Fibroblast of lung (primary cell): ENCODE data around the gene MIPOL1. TPM values are rescaled to one million over a fixed set of nuclear protein-coding genes. Genes with fewer than 3 reads are reported as not detected.

Experiments
- DNase-seq, 2 donors: peaks; one replicate each; pipeline versions ENCODE4 v3.0.0 to v3.0.0-alpha.2; 2010; ENCODE audit warnings: low read depth in 2 of 2
- H2AFZ ChIP-seq: 2 replicates; pipeline ENCODE4 v1.5.1; 2012; ENCODE audit warnings: low read length, control low read depth, inconsistent platforms
- H3K27ac ChIP-seq: 2 replicates; pipeline ENCODE4 v1.5.1; 2011; ENCODE audit warnings: low read length, control low read depth; ENCODE audit not compliant: insufficient read depth
- H3K27me3 ChIP-seq: 2 replicates; pipeline ENCODE4 v1.5.1; 2011; ENCODE audit warnings: mild to moderate bottlenecking, low read length; ENCODE audit not compliant: control insufficient read depth, insufficient read depth
- H3K36me3 ChIP-seq: 2 replicates; pipeline ENCODE4 v1.5.1; 2011; ENCODE audit warnings: low read length; ENCODE audit not compliant: control insufficient read depth, insufficient read depth
- H3K4me1 ChIP-seq: 2 replicates; pipeline ENCODE4 v1.5.1; 2011; ENCODE audit warnings: low read length; ENCODE audit not compliant: control insufficient read depth, insufficient read depth; ENCODE audit errors: extremely low read depth
- H3K4me2 ChIP-seq: 2 replicates; pipeline ENCODE4 v1.5.1; 2011; ENCODE audit warnings: low read length, control low read depth; ENCODE audit not compliant: insufficient read depth; ENCODE audit errors: extremely low read depth
- H3K4me3 ChIP-seq, 4 experiments: fragments of 200-600 bp in 1 of 4; sonication (generic) in 1 of 4; replicated peaks in 1 of 4; 2 replicates each; pipeline ENCODE4 v1.5.1; 2011 to 2016; ENCODE audit warnings: low read length in 4 of 4, low read depth in 3 of 4, mild to moderate bottlenecking in 3 of 4, control low read depth in 2 of 4, inconsistent platforms in 1 of 4, mixed read lengths in 1 of 4; ENCODE audit not compliant: insufficient read depth in 1 of 4; ENCODE audit errors: control extremely low read depth in 1 of 4
- H3K79me2 ChIP-seq: 2 replicates; pipeline ENCODE4 v1.5.1; 2012; ENCODE audit warnings: mild to moderate bottlenecking, low read length, inconsistent platforms; ENCODE audit not compliant: control insufficient read depth, insufficient read depth
- H3K9ac ChIP-seq: 2 replicates; pipeline ENCODE4 v1.5.1; 2011; ENCODE audit warnings: mild to moderate bottlenecking, low read length, control low read depth; ENCODE audit not compliant: insufficient read depth
- H3K9me3 ChIP-seq: 2 replicates; pipeline ENCODE4 v1.5.1; 2012; ENCODE audit warnings: low read depth, low read length; ENCODE audit not compliant: control insufficient read depth, insufficient read depth
- H4K20me1 ChIP-seq: 2 replicates; pipeline ENCODE4 v1.5.1; 2011; ENCODE audit warnings: low read length; ENCODE audit not compliant: control insufficient read depth, insufficient read depth; ENCODE audit errors: extremely low read depth
- EZH2 ChIP-seq: IDR thresholded peaks from 2 replicates; pipeline ENCODE4 v1.5.1; 2012; ENCODE audit warnings: low read length, control low read depth, mild to moderate bottlenecking; ENCODE audit errors: missing control alignments
- polyA plus RNA-seq, 2 donors: library from polyadenylated mRNA; depleted of rRNA in 1 of 2; stranded (reverse) in 1 of 2; unstranded in 1 of 2; fragments of >200 nt; gene quantifications; 2 replicates each; pipeline ENCODE4 v1.2.1, GENCODE V29; 2011 to 2012; ENCODE audit warnings: missing spikeins in 1 of 2
- total RNA-seq: library from RNA; depleted of rRNA; stranded (reverse); fragments of >200 nt; gene quantifications from 2 replicates; pipeline ENCODE4 v1.2.1, GENCODE V29; 2014
- TF ChIP-seq, protein P1 (sequence below), 2 donors: IDR thresholded peaks in 1 of 2; conservative IDR thresholded peaks in 1 of 2; 1 replicate in 1 of 2; 2 replicates in 1 of 2; pipeline ENCODE4 v1.5.1; 2011 to 2012; ENCODE audit warnings: low read length in 2 of 2, control low read depth in 1 of 2, inconsistent platforms in 1 of 2, low read depth in 1 of 2, mild to moderate bottlenecking in 1 of 2

The MIPOL1 gene
- total and polyA plus RNA-seq, 2 donors (not counting 1 experiment from before 2014, with no cell fraction given), result 6.4 to 8.6 TPM

DNA sequence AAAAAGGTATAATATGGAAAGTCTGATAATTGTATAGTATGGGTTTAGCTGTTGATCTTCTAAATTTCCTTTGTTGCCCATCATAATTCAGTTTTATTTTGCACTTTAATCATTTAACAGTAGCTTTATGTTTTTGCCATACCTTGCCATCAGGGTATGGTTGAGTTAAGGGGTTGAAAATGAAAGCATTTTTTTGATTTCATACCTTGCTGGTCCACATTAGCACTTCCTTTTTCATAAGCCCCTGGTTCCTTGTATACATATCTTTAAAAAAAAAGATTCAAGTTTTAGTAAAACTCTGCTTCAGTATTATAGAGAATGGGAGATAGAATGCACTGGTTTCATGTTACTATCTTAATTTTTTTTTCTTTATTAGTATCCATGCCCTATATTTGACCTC is 71.1 kb downstream of the MIPOL1 start:
- H3K36me3 ChIP-seq, result no peaks in the 10 kb centered on the region
- DNase-seq, result no peak
- H4K20me1 ChIP-seq, result no peaks in the 10 kb centered on the region
- no peaks in the 10 kb centered on the region for H3K4me1 ChIP-seq
- no peak overlapping the region for H3K4me3 ChIP-seq
- TF ChIP-seq EZH2, result no peak
- TF ChIP-seq, protein P1, sequence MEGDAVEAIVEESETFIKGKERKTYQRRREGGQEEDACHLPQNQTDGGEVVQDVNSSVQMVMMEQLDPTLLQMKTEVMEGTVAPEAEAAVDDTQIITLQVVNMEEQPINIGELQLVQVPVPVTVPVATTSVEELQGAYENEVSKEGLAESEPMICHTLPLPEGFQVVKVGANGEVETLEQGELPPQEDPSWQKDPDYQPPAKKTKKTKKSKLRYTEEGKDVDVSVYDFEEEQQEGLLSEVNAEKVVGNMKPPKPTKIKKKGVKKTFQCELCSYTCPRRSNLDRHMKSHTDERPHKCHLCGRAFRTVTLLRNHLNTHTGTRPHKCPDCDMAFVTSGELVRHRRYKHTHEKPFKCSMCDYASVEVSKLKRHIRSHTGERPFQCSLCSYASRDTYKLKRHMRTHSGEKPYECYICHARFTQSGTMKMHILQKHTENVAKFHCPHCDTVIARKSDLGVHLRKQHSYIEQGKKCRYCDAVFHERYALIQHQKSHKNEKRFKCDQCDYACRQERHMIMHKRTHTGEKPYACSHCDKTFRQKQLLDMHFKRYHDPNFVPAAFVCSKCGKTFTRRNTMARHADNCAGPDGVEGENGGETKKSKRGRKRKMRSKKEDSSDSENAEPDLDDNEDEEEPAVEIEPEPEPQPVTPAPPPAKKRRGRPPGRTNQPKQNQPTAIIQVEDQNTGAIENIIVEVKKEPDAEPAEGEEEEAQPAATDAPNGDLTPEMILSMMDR (conservative IDR thresholded peaks at IDR 0.05 in 1 of 2, IDR thresholded peaks at IDR 0.05 in 1 of 2; ENCODE audit: low read depth in 1 of 2, low read length in 2 of 2), result no peak
- H2AFZ ChIP-seq, result no peak overlapping the region
- no peaks in the 10 kb centered on the region for H3K9me3 ChIP-seq
- no peaks in the 10 kb centered on the region for H3K79me2 ChIP-seq
- H3K27ac ChIP-seq, result no peak overlapping the region
- no peak overlapping the region for H3K4me2 ChIP-seq
- H3K9ac ChIP-seq, result no peak overlapping the region
- H3K27me3 ChIP-seq, result no peaks in the 10 kb centered on the region

DNA sequence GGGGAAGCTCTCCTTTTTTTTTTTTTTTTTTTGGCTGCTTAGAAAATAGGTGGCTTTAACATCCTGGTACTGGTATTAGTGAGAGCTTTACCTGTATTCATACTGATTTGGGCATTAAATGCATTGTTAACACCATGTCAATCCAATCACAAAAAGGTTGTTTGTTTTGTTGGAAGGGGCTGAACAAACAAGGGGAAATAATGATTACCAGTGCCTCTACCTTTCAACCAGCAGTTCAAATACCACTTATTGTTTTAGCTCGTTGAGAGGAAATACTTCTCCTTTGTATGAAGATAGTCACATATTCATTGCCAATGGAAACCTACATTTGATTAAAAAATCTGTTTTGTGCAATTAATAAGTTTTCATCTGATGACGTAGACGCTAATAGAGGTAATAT is 72.9 kb downstream of the MIPOL1 start:
- no peak overlapping the region for H3K4me2 ChIP-seq

DNA sequence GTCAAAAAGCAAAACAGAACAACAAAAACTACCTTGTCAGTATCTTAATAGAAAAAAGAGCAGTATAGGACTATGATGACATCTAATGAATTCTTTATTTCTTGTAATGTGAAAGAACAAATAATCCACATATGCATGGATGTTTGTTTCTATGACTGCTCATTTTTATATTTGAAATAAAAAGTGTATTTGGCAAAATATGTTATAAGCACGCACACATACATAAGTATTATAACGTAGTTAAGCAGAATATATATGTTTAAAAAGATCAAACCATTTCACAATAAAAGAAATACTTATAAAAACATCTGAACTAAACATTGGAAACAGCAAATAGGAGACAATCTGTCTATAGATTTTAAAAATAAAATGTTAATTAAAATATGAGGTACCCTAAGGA is 74.8 kb downstream of the MIPOL1 start:
- H3K9ac ChIP-seq, result no peak overlapping the region
- H3K27me3 ChIP-seq, result no peaks in the 10 kb centered on the region
- H2AFZ ChIP-seq, result no peak overlapping the region
- no peak for DNase-seq
- H3K9me3 ChIP-seq, result no peaks in the 10 kb centered on the region
- no peak overlapping the region for H3K4me3 ChIP-seq
- H3K4me2 ChIP-seq, result no peak overlapping the region
- H3K4me1 ChIP-seq, result no peaks in the 10 kb centered on the region
- TF ChIP-seq, protein P1 (conservative IDR thresholded peaks at IDR 0.05 in 1 of 2, IDR thresholded peaks at IDR 0.05 in 1 of 2; ENCODE audit: low read depth in 1 of 2, low read length in 2 of 2), result no peak
- no peak for TF ChIP-seq EZH2
- no peak overlapping the region for H3K27ac ChIP-seq
- no peaks in the 10 kb centered on the region for H3K79me2 ChIP-seq
- no peaks in the 10 kb centered on the region for H3K36me3 ChIP-seq
- no peaks in the 10 kb centered on the region for H4K20me1 ChIP-seq

More for the DNA sequence above, 72.9 kb downstream of the MIPOL1 start:
- Histone ChIP-seq H3K27ac (no peak overlapping the region), H3K4me3 (no peak overlapping the region), H3K9ac (no peak overlapping the region), H3K79me2 (no peaks in the 10 kb centered on the region), H3K4me1 (no peaks in the 10 kb centered on the region), H3K9me3 (no peaks in the 10 kb centered on the region), H3K36me3 (no peaks in the 10 kb centered on the region), H3K27me3 (no peaks in the 10 kb centered on the region), H2AFZ (no peak overlapping the region), H4K20me1 (no peaks in the 10 kb centered on the region)
- no peak for DNase-seq
- TF ChIP-seq, protein P1 (conservative IDR thresholded peaks at IDR 0.05 in 1 of 2, IDR thresholded peaks at IDR 0.05 in 1 of 2; ENCODE audit: low read depth in 1 of 2, low read length in 2 of 2), result no peak
- no peak for TF ChIP-seq EZH2
